ENCODE measurements around the gene CCDC142.
A peak's percentile ranks its signal among the peaks of the same experiment; 100 is the strongest.

The CCDC142 gene

GRCh38 chr2:74502147-74502719 lies 19.4 kb upstream of the CCDC142 start:
- peaks cover 29 to 78% of the 10 kb centered on the region in 2 donors for H3K27me3 ChIP-seq (ENCODE audit: control insufficient read depth in 1 of 2, insufficient read depth in 2 of 2, low read length in 2 of 2)
- peaks cover 33% of the 10 kb centered on the region for H3K4me1 ChIP-seq (ENCODE audit: insufficient read depth, low read length)

GRCh38 chr2:74501335-74502071 lies 18.7 kb upstream of the CCDC142 start:
- Histone ChIP-seq H3K36me3 (ENCODE audit: insufficient read depth, low read length) (peaks cover 14% of the 10 kb centered on the region), H3K4me1 (ENCODE audit: insufficient read depth, low read length) (peaks cover 28% of the 10 kb centered on the region), H3K9ac (ENCODE audit: low read length) (no peak overlapping the region), H3K27ac (ENCODE audit: low read depth, low read length) (no peak overlapping the region), H3K4me3 (ENCODE audit: low read depth in 1 of 2, low read length in 2 of 2) (no peak overlapping the region), H3K9me3 (ENCODE audit: low read length) (no peaks in the 10 kb centered on the region), H3K27me3 (ENCODE audit: control insufficient read depth in 1 of 2, insufficient read depth in 2 of 2, low read length in 2 of 2) (peaks cover 29 to 82% of the 10 kb centered on the region in 2 donors)

More at GRCh38 chr2:74502147-74502719, 19.4 kb upstream of the CCDC142 start:
- H3K36me3 ChIP-seq (ENCODE audit: insufficient read depth, low read length), result peaks cover 14% of the 10 kb centered on the region
- no peak overlapping the region for H3K9ac ChIP-seq (ENCODE audit: low read length)
- peak overlapping the region; percentile 43 to 45 for H3K4me3 ChIP-seq (ENCODE audit: low read depth in 1 of 2, low read length in 2 of 2)
- no peaks in the 10 kb centered on the region for H3K9me3 ChIP-seq (ENCODE audit: low read length)
- no peak overlapping the region for H3K27ac ChIP-seq (ENCODE audit: low read depth, low read length)

- Histone ChIP-seq H3K27me3 (ENCODE audit: control insufficient read depth in 1 of 2, insufficient read depth in 2 of 2, low read length in 2 of 2) (peaks cover 29 to 82% of the 10 kb centered on the region in 2 donors), H3K4me1 (ENCODE audit: insufficient read depth, low read length) (peaks cover 19% of the 10 kb centered on the region)
Measured at GRCh38 chr2:74500578-74500946, 17.8 kb upstream of the CCDC142 start.

GRCh38 chr2:74499940-74500577 lies 17.3 kb upstream of the CCDC142 start:
- no peak overlapping the region for H3K9ac ChIP-seq (ENCODE audit: low read length)
- H3K27ac ChIP-seq (ENCODE audit: low read depth, low read length), result no peak overlapping the region
- H3K4me1 ChIP-seq (ENCODE audit: insufficient read depth, low read length), result peaks cover 16% of the 10 kb centered on the region
- H3K27me3 ChIP-seq (ENCODE audit: control insufficient read depth in 1 of 2, insufficient read depth in 2 of 2, low read length in 2 of 2), result peaks cover 29 to 82% of the 10 kb centered on the region in 2 donors
- peak overlapping the region in 1 of 2 donors; percentile 5 for H3K4me3 ChIP-seq (ENCODE audit: low read depth in 1 of 2, low read length in 2 of 2)
- H3K36me3 ChIP-seq (ENCODE audit: insufficient read depth, low read length), result peaks cover 9% of the 10 kb centered on the region
- H3K9me3 ChIP-seq (ENCODE audit: low read length), result no peaks in the 10 kb centered on the region

More at GRCh38 chr2:74500578-74500946, 17.8 kb upstream of the CCDC142 start:
- H3K4me3 ChIP-seq (ENCODE audit: low read depth in 1 of 2, low read length in 2 of 2), result no peak overlapping the region
- H3K9me3 ChIP-seq (ENCODE audit: low read length), result no peaks in the 10 kb centered on the region
- no peak overlapping the region for H3K27ac ChIP-seq (ENCODE audit: low read depth, low read length)
- no peak overlapping the region for H3K9ac ChIP-seq (ENCODE audit: low read length)
- peaks cover 14% of the 10 kb centered on the region for H3K36me3 ChIP-seq (ENCODE audit: insufficient read depth, low read length)

- Histone ChIP-seq H3K9me3 (ENCODE audit: low read length) (no peaks in the 10 kb centered on the region), H3K9ac (ENCODE audit: low read length) (no peak within 1 kb of the TSS), H3K27ac (ENCODE audit: low read depth, low read length) (no peak within 1 kb of the TSS), H3K4me1 (ENCODE audit: insufficient read depth, low read length) (peaks cover 16% of the 10 kb centered on the region), H3K4me3 (ENCODE audit: low read depth in 1 of 2, low read length in 2 of 2) (peak within 1 kb of the TSS; percentile 5 to 38), H3K27me3 (ENCODE audit: control insufficient read depth in 1 of 2, insufficient read depth in 2 of 2, low read length in 2 of 2) (peaks cover 24 to 75% of the 10 kb centered on the region in 2 donors), H3K36me3 (ENCODE audit: insufficient read depth, low read length) (peaks cover 2% of the 10 kb centered on the region)
Measured at GRCh38 chr2:74499267-74499939, 16.6 kb upstream of the CCDC142 start, which contains the start of gene LBX2. Gene LBX2, minus strand, starts transcription at chr2:74499603. Its CDS starts 66 bp downstream, at chr2:74499537.

GRCh38 chr2:74498500-74499266 lies 15.9 kb upstream of the CCDC142 start:
- Histone ChIP-seq H3K9ac (ENCODE audit: low read length) (no peak overlapping the region), H3K4me1 (ENCODE audit: insufficient read depth, low read length) (peaks cover 16% of the 10 kb centered on the region), H3K27ac (ENCODE audit: low read depth, low read length) (no peak overlapping the region), H3K4me3 (ENCODE audit: low read depth in 1 of 2, low read length in 2 of 2) (peak overlapping the region in 1 of 2 donors; percentile 38), H3K36me3 (ENCODE audit: insufficient read depth, low read length) (peaks cover 4% of the 10 kb centered on the region), H3K9me3 (ENCODE audit: low read length) (no peaks in the 10 kb centered on the region), H3K27me3 (ENCODE audit: control insufficient read depth in 1 of 2, insufficient read depth in 2 of 2, low read length in 2 of 2) (peaks cover 22 to 68% of the 10 kb centered on the region in 2 donors)

GRCh38 chr2:74497777-74498499 lies 15.1 kb upstream of the CCDC142 start:
- Histone ChIP-seq H3K36me3 (ENCODE audit: insufficient read depth, low read length) (peaks cover 10% of the 10 kb centered on the region), H3K9me3 (ENCODE audit: low read length) (no peaks in the 10 kb centered on the region), H3K27me3 (ENCODE audit: control insufficient read depth in 1 of 2, insufficient read depth in 2 of 2, low read length in 2 of 2) (peaks cover 22 to 61% of the 10 kb centered on the region in 2 donors), H3K9ac (ENCODE audit: low read length) (no peak overlapping the region), H3K4me3 (ENCODE audit: low read depth in 1 of 2, low read length in 2 of 2) (peak overlapping the region; percentile 18 to 38), H3K4me1 (ENCODE audit: insufficient read depth, low read length) (peaks cover 16% of the 10 kb centered on the region), H3K27ac (ENCODE audit: low read depth, low read length) (no peak overlapping the region)

- Histone ChIP-seq H3K9ac (ENCODE audit: low read length) (no peak overlapping the region), H3K36me3 (ENCODE audit: insufficient read depth, low read length) (peaks cover 18% of the 10 kb centered on the region), H3K9me3 (ENCODE audit: low read length) (no peaks in the 10 kb centered on the region), H3K4me3 (ENCODE audit: low read depth in 1 of 2, low read length in 2 of 2) (peak overlapping the region; percentile 18 to 38), H3K27ac (ENCODE audit: low read depth, low read length) (no peak overlapping the region), H3K27me3 (ENCODE audit: control insufficient read depth in 1 of 2, insufficient read depth in 2 of 2, low read length in 2 of 2) (peaks cover 22 to 54% of the 10 kb centered on the region in 2 donors), H3K4me1 (ENCODE audit: insufficient read depth, low read length) (peaks cover 16% of the 10 kb centered on the region)
Measured at GRCh38 chr2:74496997-74497776, 14.4 kb upstream of the CCDC142 start.

GRCh38 chr2:74495440-74495839 lies 12.6 kb upstream of the CCDC142 start:
- H3K4me3 ChIP-seq (ENCODE audit: low read depth in 1 of 2, low read length in 2 of 2), result no peak overlapping the region

GRCh38 chr2:74493546-74493945 lies 10.7 kb upstream of the CCDC142 start:
- H3K36me3 ChIP-seq (ENCODE audit: insufficient read depth, low read length), result peaks cover 51% of the 10 kb centered on the region
- H3K4me3 ChIP-seq (ENCODE audit: low read depth in 1 of 2, low read length in 2 of 2), result no peak overlapping the region
- H3K9ac ChIP-seq (ENCODE audit: low read length), result no peak overlapping the region
- no peak overlapping the region for H3K27ac ChIP-seq (ENCODE audit: low read depth, low read length)
- H3K4me1 ChIP-seq (ENCODE audit: insufficient read depth, low read length), result peaks cover 11% of the 10 kb centered on the region
- H3K27me3 ChIP-seq (ENCODE audit: control insufficient read depth in 1 of 2, insufficient read depth in 2 of 2, low read length in 2 of 2), result peaks cover 9 to 17% of the 10 kb centered on the region in 2 donors
- H3K9me3 ChIP-seq (ENCODE audit: low read length), result no peaks in the 10 kb centered on the region

More at GRCh38 chr2:74495440-74495839, 12.6 kb upstream of the CCDC142 start:
- no peak overlapping the region for H3K9ac ChIP-seq (ENCODE audit: low read length)
- peaks cover 16% of the 10 kb centered on the region for H3K4me1 ChIP-seq (ENCODE audit: insufficient read depth, low read length)
- H3K27me3 ChIP-seq (ENCODE audit: control insufficient read depth in 1 of 2, insufficient read depth in 2 of 2, low read length in 2 of 2), result peaks cover 17 to 36% of the 10 kb centered on the region in 2 donors
- peaks cover 35% of the 10 kb centered on the region for H3K36me3 ChIP-seq (ENCODE audit: insufficient read depth, low read length)
- H3K9me3 ChIP-seq (ENCODE audit: low read length), result no peaks in the 10 kb centered on the region
- H3K27ac ChIP-seq (ENCODE audit: low read depth, low read length), result no peak overlapping the region
